ENCODE data around the gene SKI.
"Not testable (repeated sequence)": the region's sequence is repeated elsewhere in the genome, so short reads cannot be mapped to it uniquely, and the experiment has no call there.

The SKI gene

DNA sequence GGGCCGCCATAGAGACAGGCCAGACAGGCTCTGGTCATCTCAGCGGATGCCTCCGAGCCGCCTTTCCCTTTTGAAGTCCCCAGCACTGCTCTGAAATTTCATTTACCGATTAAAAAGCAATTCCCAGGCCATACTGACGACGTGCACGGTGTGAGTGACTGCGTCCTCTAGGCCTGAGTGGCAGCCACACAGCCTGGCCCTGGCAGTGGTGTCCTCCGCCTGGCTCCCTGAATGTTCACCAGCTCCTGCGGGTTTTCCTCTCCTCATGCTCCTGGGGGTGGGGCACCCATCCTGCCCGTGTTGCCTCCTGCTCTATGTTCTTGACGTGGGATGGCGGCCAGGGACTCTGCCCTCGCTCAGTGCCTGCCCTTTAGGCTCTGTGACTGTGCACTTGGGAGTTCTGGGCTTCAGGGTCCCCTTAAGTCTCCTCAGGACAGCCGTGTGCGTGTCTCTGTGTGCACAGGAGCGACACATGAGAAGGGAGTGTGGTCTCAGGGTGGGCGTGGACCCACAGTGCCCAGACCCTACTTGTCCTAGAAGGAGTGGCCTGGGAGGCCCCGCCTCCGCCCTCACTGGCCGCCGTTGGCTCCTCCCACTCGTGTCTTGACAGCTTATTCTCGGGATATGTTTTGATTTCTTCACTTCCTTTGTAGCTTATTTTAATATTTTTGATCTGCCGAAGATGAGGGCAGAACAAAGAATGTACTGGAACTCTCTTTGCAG lies 3.6 kb downstream of the SKI start:
- peak; percentile 81 for DNase-seq

DNA sequence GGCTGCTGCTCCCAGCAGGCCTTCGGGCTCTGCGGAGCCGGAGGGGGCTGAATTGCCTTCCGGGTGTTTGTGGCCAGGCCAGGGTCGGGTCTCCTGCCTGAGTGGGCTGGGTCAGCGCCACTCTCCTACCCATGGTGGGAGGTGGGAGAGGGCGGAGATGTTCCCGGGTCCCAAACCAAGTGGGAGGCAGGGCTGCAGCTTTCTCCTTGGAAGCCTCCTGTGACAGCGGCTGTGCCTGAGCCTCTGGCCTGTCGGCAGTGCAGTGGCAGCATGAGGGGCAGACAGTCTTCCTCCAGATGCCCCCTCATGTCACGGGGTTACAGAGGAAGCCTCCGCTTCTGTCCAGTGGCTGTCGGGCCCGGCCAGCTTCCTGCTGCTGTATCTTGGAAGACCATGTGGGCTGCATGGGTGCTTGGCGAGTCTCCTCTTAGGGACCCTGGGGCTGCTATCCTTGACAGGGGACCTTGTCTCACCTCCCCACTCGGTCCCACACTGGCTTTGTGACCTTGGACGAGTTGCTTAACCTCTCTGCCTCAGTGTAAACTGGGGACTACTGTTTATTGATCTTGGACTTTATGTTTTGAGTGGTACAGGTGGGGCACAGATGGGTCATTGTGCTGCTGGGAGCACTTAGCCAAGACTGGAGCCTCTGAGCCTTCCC lies 4.3 kb downstream of the SKI start:
- DNase-seq = no peak

DNA sequence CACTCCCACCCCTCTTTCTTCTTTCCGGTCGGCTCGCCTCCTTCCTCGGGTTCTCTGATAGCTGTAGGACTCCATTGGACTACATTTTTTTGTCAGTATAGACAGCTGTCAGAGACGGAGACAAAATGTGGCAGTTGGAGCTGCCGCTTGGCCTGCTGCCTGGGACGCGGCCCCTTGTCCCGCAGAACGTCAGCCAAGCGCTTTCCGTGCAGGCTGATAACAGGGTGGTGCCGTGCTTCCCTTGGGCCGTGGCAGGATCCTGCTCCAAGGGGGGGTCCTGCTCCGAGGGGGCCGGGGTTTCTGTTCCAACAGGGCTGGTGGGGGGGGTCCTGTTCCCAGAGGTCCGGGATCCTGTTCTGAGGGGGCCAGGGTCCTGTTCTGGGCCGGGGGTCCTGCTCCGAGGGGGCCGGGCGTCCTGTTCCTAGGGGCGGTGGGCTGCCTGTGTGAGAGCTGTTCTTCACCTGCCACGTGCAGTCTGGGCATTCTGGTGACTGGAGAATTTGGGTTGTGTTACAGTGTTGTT lies 4.9 kb downstream of the SKI start:
- no peak for DNase-seq

DNA sequence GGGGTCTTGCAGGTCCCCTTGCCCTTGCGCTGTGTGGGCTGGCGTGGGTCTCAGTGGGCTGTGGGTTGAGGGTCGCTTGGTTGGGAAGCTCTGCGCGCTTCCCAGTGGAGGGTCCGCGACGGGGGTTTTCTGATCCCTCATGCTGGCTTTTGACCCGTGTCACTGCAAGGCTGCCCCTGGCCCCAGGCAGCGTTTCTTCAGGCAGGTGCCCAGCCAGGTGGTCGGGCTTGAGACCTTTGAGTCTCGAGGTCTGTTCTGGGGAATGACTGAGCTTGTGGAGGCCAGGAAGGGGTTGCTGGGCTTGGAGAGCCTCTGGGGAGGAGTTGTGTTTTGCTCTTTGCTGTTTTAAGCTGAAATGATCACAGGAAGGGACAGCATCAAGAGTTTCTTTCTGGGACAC lies 5.3 kb downstream of the SKI start:
- no peak for DNase-seq

DNA sequence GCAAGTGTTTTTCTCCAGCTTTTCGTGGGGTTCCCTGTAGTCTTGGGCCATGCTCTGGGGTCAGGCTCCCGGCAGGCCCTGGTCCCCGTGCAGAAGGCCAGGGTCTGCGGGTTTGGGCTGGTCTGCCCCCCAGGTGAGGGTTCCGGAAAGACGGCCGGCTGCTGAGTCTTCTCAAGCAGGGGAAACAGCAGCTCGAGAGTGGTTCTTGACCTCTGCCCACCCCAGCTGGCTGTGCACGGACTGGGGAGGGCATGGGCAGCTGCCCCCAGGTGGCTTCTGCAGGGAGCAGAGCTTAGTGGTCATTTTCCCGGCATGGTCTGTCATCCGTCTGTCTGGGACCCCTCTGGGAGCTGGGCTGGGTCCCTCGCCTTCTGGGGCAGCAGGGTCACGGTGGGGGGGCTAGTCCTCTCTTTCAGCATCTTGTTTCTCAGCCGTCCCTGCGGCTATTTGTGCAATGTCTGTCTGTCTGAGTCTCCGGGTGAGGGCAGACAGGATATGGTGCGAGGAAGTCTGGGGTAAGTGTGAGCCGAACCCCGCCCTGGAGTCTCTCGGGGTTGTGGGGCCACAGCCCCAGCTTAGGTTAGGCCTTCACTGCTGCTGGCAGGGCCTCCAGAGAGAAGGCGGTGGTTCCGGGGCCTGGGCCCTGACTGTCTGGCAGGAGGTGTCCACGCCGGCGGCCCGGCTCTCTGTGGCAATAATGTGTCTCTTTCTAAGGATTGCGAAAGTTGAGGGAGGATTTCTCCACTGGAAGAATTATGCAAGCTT lies 6.1 kb downstream of the SKI start:
- peak; percentile 92 for DNase-seq

DNA sequence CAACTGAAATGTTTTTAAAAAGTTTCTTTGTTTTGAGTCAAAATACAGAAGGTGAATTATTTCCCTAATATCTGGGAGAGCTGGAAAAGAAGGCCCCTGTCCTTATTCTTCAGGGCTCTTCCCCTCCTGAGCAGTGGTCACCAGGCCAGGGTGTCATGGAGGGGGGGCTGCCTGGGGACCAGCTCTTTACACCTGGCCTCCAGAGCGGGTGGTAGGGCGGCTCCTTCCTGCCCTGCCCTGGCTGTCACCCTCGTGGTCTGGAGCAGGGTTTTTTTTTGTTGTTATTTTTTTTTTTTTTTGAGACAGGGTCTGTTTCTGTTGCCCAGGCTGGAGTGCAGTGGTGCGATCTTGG lies 6.6 kb downstream of the SKI start:
- DNase-seq = peak; percentile 71

DNA sequence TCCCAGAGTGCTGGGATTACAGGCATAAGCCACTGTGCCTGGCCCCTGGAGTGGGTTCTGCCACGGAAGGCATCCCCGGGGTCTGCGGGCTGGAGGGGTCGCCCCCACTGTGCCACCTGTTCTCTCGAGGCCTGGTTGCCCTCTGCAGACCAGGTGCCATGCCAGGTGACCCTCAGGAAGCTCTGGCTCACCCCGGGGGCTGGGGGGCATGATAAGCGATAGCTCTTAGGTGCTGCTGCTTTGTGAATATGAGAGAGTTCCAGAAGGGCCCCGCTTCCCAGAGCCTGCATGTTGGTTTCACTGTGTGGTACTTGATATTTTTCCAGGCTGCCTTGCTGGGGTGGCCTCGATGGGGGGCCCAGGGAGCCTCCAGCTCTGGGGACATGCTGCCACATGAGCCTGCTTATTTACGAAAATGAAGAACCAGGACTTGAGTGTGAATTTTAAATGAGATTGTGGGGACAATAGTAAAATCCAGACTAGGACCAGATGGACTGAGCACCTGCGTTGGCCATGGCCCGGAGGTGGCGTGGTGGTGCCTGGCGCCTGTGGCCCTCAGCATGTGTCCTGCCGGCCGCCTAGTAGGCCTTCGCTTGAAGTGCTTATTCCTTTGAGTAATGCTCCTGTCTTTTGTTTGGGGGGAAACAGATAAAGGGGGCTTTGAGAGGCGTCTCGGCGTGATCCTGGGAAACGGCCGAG lies 7.3 kb downstream of the SKI start:
- DNase-seq = no peak

DNA sequence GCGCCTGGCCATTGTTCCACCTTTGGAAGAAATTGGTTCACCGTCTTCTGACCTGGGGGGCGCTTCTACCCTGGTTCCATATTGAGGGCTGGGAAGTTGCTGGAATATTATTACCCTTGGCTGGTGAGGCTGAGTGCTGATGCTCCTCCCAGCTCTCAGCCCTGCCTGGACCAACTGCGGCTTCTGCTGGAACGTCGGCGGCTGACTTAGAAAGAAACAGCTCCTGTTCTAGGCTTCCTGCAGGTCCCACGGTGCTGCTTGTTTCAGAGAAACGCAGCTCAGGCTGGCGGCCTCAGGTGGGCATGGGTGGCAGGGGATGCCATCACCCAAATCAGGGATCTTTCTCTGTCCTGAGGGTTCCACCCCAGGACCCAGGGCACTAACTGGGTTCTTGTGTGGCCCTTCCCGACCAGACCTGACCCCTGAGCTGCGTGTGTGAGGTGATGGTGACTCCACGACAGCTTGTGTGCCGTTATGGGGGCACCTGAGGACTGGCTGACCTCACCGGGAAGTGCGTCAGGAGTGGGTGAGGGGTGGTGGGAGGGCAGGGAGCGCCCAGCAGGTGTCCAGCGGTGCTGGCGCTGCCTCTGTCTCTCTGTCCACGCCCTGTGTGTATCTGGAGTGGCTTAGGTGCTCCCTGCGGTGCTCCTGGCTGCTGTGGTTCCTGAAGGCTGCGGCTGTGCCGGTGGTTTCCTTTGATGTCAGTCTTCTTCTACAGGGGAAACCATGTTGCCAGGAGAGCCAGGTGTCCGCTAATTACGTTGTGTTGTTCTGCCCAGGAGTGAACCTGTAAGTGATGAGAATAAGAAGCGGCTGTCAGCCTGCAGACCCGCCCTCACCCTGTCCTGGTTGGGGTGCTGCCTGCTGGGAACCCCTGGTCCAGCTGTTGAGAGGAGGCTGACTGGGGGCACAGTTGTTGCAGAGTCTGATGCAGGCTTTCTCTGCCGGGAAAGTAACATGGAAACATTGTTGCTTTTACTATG lies 8.9 kb downstream of the SKI start:
- peak; percentile 67 for DNase-seq

DNA sequence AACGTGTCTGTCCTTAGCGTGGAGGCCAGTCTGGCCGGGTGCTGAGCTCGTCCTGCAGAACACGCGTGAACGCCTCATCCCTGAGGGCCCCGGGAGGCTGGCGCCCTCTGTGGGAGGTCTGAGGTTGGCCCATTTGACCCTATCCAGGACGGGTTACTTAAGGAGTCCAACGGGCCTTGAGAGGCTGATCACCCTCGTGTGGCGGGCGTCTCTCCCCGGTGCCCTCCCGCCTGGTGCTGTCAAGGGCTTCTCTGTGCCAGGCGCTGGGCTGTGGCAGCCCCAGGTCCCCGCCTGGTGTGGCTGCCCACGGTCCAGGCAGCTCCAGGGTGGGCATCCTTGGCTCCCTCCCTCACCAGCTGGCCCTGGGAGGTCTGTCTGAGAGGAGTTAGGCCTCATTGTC lies 9.7 kb downstream of the SKI start:
- no peak for DNase-seq

DNA sequence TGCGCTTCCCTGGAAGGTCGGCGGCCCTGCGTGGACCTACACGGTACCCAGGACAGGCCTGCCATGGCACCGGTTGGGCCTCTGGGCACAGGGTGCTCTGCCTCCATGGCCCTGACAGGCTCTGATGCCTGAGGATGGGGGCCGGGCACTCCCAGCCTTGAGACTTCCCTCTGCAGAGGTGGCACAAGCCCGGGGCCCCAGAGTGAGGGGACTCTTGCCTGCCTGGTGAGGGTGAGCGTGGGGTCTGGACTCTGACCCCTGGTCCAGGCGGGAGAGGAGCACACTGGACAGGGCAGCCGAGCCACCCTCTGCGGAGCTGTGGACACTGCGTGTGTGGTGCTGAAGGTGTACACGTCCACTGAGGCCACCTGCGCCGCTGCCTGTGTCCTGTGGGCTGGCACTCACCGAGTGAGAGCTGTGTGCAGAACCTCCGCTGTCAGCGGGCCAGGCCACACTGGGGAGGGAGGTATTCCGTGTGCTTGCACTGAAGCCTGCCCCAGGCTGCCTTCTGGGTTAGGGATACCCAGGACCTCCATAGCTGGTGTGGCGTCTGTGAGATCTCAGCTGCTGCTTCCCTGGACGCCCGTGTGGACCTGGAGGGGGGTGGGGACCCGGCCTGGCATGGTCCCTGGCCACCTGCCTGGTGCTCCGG lies 10.4 kb downstream of the SKI start:
- DNase-seq = no peak

DNA sequence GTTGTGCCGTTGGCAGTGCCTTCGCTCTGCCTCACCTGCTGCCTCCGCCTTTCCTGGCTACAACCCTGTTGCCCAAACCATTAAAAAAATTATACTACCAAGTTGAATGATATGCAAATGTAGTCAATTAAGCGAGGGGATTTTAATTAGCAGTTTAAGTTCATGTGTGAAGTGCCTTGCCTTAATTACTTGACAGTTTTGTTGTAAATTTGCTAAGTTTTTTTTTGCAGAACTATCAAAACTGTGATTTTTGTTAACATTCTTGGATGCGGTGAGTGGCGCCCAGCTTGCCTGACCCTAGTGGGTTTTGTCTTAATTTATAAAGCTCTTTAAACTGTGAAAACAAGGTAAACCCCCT lies 10.9 kb downstream of the SKI start:
- no peak for DNase-seq

DNA sequence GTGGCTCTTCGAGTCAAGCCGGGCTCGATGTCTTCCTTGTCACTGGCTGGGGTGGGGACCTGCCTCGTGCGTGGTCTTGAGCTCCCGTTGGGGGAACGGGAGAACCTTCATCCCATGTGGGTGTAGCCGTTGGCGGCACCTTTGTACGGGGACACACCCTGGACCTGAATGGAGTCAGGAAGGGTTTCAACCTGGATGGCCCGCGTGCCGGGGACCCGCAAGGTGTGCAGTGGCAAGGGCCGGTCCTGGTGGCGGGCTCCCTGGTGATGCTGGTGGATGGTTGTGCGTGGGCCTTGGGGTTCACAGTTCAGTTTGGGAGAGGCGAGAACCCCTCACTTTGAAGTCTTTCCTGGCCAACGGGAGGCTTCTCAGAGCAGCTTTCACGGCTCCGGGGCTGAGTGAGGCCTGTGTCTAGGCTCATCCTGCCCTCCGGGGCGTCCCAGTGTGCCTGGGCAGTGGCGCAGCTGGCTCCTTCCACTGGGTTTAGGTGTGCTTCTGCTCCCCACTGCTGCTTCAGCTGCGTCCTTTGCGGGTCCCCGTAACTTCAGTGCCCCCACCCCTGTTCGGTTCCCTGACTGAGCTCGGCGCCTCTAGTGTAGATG lies 11.4 kb downstream of the SKI start:
- no peak for DNase-seq

DNA sequence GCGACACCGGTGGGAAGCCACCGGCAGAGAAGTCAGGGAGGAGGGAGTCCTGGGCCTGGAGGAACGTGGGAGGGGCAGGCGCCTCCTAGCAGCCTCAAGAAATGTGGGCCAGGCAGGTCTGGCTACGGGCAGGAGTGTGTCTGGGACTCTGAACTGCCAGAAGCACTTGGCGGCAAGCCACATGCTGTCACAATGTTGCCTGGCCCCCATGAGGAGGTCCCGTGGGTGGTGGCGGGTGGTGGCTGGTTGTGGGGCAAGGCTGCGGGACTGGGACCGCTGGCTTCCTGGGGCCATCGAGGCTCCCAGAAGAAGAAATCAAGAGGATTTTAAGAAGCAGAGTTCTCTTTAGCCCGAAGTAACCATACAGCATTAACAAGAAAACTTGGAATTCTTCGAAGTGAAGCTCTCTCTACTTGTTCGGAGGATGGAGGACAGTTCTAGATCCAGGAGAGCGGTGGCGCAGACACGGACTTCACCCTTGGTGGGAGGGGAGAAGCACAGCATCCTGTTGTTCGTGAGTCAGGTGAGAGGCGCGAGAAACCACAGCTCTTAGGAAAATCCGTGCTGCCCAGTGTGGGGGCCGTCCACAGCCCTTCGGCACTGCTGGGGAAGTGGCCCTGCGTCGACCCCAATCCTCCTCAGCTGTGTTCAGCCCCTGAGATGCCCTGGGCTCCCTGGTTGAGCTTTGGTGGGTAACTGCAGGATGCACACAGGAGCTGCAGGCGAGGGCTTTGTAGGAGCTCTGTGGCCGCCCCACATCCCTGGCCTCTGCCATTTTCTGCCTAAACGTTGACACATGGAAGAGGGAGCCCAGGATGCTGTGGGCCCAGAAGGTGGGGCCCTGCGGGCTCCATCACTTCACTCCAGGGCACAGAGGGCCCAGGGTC lies 12.4 kb downstream of the SKI start:
- DNase-seq = peak; percentile 40

DNA sequence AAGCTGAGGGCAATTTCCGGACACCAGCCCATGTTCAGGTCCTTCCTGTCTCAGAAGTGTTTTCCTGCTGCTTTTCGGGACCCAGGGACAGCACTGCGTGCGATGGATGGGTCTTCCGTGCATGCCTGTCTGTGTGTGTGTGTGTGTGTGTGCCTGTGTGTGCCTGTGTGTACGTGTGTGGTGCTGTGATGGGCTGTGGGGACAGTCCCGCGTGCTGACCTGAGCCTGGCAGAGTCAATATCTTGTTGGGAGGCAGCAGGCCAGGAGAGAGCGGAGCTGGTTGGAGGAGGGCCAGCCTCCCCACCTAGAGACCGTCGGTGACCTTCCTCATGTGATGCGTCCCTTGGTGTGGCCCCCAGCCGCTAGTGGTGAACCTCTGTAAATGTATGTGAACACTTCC lies 13.7 kb downstream of the SKI start:
- DNase-seq = no peak

DNA sequence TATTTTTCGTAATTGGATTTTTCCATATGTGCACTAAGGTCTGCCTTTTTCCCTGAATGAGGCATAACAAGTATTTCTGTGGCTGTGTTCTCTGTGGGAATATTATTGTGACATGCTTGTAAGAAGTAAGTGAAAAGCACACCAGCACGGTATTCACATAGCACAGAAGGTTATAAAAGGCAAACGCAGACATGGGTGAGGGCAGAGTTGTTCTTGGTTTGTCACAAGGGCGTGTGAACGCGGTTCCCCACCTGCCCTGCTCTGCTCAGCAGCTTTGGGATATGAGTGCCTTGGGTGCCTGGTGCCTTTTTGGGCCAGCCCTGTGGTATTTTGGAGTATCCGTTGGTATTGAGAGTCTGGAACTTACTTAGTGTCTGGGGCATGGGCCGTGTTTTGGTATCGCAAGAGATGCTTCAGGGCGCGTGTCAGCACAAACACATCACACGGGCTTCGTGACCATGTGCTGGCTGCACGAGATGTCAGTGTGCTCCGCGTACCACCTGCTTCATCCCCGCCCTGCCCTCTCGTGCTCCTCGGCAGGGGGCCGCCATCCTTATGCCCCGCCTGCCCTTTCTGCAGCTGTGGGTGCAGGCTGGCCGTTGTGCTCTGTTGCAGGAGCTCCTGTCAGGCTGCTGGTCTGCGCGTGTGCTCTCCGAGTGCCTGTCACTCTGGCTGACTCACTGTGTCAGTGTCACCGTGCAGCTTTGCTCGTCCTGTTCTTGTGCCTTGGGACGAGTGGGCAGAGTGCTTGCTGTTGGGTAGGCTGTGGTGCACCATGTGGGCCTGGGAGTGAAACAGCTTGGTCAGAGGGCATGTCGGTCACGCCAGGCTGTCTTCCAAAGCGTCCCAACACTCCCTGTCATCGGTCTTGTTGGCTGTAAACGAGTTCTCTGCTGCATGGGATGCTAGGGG lies 15.0 kb downstream of the SKI start:
- no peak for DNase-seq

DNA sequence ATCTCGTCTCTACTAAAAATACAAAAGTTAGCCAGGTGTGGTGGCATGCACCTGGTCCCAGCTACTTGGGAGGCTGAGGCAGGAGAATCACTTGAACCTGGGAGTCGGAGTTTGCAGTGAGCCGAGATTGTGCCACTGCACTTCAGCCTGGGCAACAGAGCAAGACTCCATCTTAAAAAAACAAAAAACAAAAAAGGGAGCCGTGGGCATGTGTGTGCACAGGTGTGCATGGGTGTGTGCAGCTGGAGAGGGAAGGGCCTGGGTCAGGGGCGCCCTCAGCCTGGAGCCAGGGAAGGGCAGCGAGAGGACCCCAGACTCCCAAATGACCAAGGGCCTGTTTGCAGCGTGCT lies 18.9 kb downstream of the SKI start:
- not testable (repeated sequence) for DNase-seq

DNA sequence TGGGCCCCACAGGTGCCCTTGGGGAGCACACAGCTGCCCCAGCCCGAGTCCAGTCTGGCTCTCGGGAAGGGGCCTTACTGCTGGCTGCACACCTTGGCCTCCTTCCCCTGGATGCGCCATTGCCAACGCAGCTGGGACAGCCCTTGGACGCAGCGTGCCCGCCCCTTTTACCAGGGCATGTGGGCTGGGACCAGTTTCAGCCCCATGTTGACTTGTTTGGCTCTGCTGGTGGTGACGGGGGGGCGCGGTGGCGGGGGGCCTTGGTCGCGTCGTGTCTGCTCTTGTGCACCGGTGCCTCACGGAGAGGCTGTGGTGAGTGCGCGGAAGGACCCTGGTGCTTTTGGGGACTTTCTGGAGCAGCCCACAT lies 19.6 kb downstream of the SKI start:
- DNase-seq = no peak

DNA sequence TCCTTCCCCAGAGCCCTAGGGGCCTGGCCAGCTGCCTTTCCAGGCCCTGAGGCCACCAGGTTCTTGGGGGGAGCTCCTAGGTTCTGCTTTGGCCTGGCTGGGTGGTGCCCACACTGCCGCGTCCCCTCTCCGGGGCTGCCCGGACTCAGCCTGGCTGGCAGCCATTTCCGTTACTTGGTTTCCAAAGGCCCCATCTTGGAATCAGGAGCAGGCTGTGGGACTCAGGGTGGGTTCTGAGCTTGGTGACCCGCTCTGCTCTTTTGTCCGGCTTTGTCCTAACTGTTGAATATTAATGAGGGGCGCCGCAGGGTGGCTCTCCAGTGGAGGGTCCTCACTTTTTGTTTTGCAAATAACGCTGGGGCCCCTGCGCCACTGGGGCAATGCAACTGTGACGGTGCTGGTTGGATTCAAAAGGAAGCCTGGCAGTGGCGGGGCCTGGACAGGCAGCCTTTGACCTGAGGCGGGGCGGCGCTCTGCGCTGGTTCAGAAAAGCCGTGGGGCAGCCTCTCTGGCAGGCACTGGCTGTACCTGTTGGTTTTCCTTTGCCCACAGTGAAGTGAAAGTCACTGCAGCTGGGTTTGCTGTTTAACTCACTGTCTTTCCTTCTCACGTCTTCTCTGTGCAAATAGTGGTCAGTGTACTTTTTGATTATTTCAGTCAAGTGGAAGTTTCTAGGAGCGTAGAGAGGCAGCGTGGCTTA lies 20.2 kb downstream of the SKI start:
- DNase-seq = no peak
